CD8-positive, alpha-beta memory T cell (primary cell): Measurements from ENCODE around the gene CACNA2D4. TPM values are rescaled to one million over a fixed set of nuclear protein-coding genes. Genes with fewer than 3 reads are reported as not detected.
A peak's percentile ranks its signal among the peaks of the same experiment; 100 is the strongest.

ENCODE experiments used
- CTCF ChIA-PET: fragments of 350-600 bp; sonication (Branson Sonifier 250); formaldehyde crosslinking; loops from one replicate; lab custom pipeline; 2021; ENCODE audit warnings: antibody characterized with exemption; lab: Charles Lee
- POLR2A ChIA-PET: fragments of 350-600 bp; sonication (Branson Sonifier 250); formaldehyde crosslinking; loops from one replicate; lab custom pipeline; 2021; ENCODE audit warnings: antibody characterized with exemption; lab: Charles Lee
- DNase-seq, 5 donors: peaks; one replicate each; pipeline versions ENCODE4 v3.0.0 to v3.0.0-alpha.2; 2020 to 2022; ENCODE audit warnings: mixed read lengths in 1 of 5
- H3K27ac ChIP-seq: one replicate; pipeline ENCODE4 v1.7.0; 2013; ENCODE audit warnings: low read depth, mild to moderate bottlenecking, low read length, moderate library complexity
- H3K27me3 ChIP-seq: 2 replicates; pipeline ENCODE4 v1.7.0; 2013; ENCODE audit warnings: low read length, mild to moderate bottlenecking; ENCODE audit not compliant: insufficient read depth, poor library complexity, severe bottlenecking
- H3K36me3 ChIP-seq: 2 replicates; pipeline ENCODE4 v1.7.0; 2013; ENCODE audit warnings: mild to moderate bottlenecking, low read length, moderate library complexity; ENCODE audit not compliant: insufficient read depth
- H3K4me1 ChIP-seq: 2 replicates; pipeline ENCODE4 v1.7.0; 2013; ENCODE audit warnings: mild to moderate bottlenecking, low read length, moderate library complexity; ENCODE audit not compliant: insufficient read depth
- H3K4me3 ChIP-seq: 2 replicates; pipeline ENCODE4 v1.7.0; 2013; ENCODE audit warnings: mild to moderate bottlenecking, low read length
- H3K9me3 ChIP-seq: 2 replicates; pipeline ENCODE4 v1.7.0; 2013; ENCODE audit warnings: mild to moderate bottlenecking, low read length
- H3K27ac Mint-ChIP-seq, 8 donors: one replicate each; pipeline ENCODE4 v1.8.0; 2020 to 2021; ENCODE audit warnings: mixed read lengths in 8 of 8, mild to moderate bottlenecking in 6 of 8, inconsistent platforms in 3 of 8, moderate library complexity in 3 of 8
- H3K27me3 Mint-ChIP-seq, 2 donors: one replicate each; pipeline ENCODE4 v1.8.0; 2020 to 2021; ENCODE audit warnings: mixed read lengths in 2 of 2, mild to moderate bottlenecking in 1 of 2, moderate library complexity in 1 of 2
- H3K36me3 Mint-ChIP-seq, 3 donors: one replicate each; pipeline ENCODE4 v1.8.0; 2020 to 2021; ENCODE audit warnings: mixed read lengths in 3 of 3, inconsistent platforms in 1 of 3, mild to moderate bottlenecking in 1 of 3
- H3K4me1 Mint-ChIP-seq, 3 donors: one replicate each; pipeline ENCODE4 v1.8.0; 2020 to 2021; ENCODE audit warnings: mixed read lengths in 3 of 3, inconsistent platforms in 1 of 3, mild to moderate bottlenecking in 1 of 3
- H3K4me3 Mint-ChIP-seq, 7 donors: one replicate each; pipeline ENCODE4 v1.8.0; 2020 to 2021; ENCODE audit warnings: mixed read lengths in 7 of 7, mild to moderate bottlenecking in 6 of 7, moderate library complexity in 4 of 7, inconsistent platforms in 2 of 7
- H3K9me3 Mint-ChIP-seq, 5 donors: one replicate each; pipeline ENCODE4 v1.8.0; 2020 to 2022; ENCODE audit warnings: mixed read lengths in 5 of 5, mild to moderate bottlenecking in 3 of 5, moderate library complexity in 2 of 5, inconsistent platforms in 1 of 5
- polyA plus RNA-seq: library from polyadenylated mRNA; unstranded; fragments of 300-500 nt; fragmentation: Illumina TruSeq; gene quantifications from one replicate; pipeline ENCODE4 v1.2.3, GENCODE V29; 2021
- total RNA-seq, 2 experiments: library from RNA; stranded (reverse); gene quantifications; one replicate each; pipeline ENCODE4 v1.2.3, GENCODE V29; 2021

CACNA2D4 gene
- total and polyA plus RNA-seq, 3 experiments from 2014 or later = 5.7 to 7.6 (median 6.5) TPM

DNA sequence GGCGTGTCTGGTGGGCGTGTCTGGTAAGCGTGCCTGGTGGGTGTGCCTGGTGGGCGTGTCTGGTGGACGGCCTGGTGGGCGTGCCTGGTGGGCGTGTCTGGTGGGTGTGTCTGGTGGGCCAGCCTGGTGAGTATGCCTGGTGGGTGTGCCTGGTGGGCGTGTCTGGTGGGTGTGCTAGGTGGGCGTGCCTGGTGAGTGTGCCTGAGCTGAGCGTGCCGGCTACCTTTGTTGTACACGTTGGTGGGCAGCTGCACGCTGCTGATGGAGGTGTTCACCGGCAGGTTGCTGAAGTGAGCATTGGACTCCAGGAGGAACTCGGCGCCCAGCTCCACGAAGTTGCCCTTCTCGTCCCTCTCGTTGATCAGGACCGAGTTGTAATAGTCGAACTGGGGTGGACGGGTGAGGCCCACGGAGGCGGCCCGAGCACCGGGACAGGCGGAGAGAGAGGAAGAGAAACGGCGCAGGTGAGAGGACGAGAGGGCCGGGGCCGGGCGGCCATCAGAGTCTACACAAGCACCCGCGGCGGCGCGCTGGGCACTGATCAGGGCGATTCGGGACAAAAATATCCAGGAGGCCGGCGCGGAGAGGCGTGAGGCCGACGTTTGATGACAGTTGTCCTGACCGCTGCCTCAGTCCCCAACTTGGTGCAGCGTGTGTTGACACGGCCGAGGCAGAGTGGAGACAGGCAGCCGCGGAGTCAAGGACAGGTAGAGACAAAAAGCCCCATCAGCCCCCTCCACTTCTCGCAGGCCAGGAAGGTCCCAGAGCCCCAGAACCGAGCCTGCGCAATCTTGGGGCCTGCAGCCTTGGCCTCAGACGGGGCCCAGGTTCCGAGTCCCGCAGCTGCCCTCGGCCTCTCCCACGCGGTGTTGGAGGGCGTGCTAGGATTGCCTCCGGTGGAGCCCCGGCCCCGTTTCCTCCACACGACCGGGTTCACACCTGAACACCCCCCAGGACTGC, 10.5 kb downstream of the CACNA2D4 start:
- POLR2A ChIA-PET = no interaction called here
- Mint-ChIP-seq H3K27me3 (peaks cover 5 to 18% of the 10 kb centered on the region in 2 donors), H3K36me3 (peaks cover 0 to 13% (median 0%) of the 10 kb centered on the region in 3 donors), H3K9me3 (peaks cover 28 to 43% (median 35%) of the 10 kb centered on the region in 5 donors), H3K4me3 (peak overlapping the region in 6 of 7 donors; percentile 47 to 86 (median 71)), H3K27ac (peak overlapping the region in 1 of 8 donors; percentile 14), H3K4me1 (peaks cover 0 to 11% (median 3%) of the 10 kb centered on the region in 3 donors)
- DNase-seq = peak in 2 of 5 donors; percentile 19 to 29
- no peaks in the 10 kb centered on the region for H3K27me3 ChIP-seq
- no peaks in the 10 kb centered on the region for H3K4me1 ChIP-seq
- H3K36me3 ChIP-seq = no peaks in the 10 kb centered on the region
- CTCF ChIA-PET = no interaction called here
- no peak overlapping the region for H3K27ac ChIP-seq
- no peaks in the 10 kb centered on the region for H3K9me3 ChIP-seq
- H3K4me3 ChIP-seq = no peak overlapping the region

DNA sequence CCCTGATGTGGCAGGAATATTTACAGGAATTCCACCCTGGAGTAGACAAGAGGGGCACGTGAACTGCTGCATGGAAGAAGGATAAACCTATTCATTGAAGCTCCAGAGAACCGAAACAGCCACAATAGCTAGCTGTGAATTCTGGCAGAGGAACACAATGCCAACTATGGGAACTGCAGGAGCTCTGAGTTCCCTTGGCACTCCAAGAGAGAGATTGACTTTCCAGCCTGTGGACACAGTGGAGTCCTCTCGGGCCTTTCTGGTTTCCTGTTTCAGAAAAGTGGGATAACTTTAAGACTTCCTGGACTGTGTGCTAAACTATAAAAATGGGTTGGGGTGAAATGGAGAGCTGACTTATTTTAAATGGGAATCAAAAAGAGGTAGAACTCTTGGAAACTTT, 11.9 kb downstream of the CACNA2D4 start:
- Mint-ChIP-seq H3K4me3 (peak overlapping the region in 1 of 7 donors; percentile 37), H3K27ac (no peak overlapping the region), H3K36me3 (peaks cover 0 to 23% (median 0%) of the 10 kb centered on the region in 3 donors), H3K9me3 (peaks cover 31 to 57% (median 47%) of the 10 kb centered on the region in 5 donors), H3K4me1 (peaks cover 0 to 11% (median 3%) of the 10 kb centered on the region in 3 donors), H3K27me3 (peaks cover 5 to 25% of the 10 kb centered on the region in 2 donors)
- Histone ChIP-seq H3K27me3 (no peaks in the 10 kb centered on the region), H3K4me3 (no peak overlapping the region), H3K27ac (no peak overlapping the region), H3K36me3 (no peaks in the 10 kb centered on the region), H3K4me1 (no peaks in the 10 kb centered on the region), H3K9me3 (no peaks in the 10 kb centered on the region)
- ChIA-PET CTCF (no interaction called here), POLR2A (no interaction called here)
- DNase-seq = no peak

DNA sequence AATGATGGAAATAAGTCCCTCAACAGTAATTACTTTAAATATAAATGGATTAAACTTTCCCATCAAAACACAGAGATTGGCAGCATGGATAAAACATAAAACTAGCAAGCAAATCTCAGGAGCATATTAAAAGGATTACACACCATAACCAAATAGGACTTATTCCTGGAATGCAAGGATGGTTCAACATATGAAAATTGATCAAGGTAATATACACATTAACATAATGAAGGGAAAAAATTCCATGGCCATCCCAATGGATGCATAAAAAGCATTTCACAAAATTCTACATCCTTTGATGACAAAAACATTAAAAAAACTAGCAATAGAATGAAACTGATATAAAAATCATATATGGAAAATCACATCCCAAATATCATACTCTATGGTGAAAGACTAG, 13.6 kb downstream of the CACNA2D4 start:
- no peak for DNase-seq
- peaks cover 31 to 57% (median 48%) of the 10 kb centered on the region in 5 donors for H3K9me3 Mint-ChIP-seq
- H3K4me1 Mint-ChIP-seq = peaks cover 0 to 11% (median 3%) of the 10 kb centered on the region in 3 donors
- H3K4me3 ChIP-seq = no peak overlapping the region
- ChIA-PET POLR2A (no interaction called here), CTCF (no interaction called here)
- H3K9me3 ChIP-seq = no peaks in the 10 kb centered on the region
- peaks cover 0 to 20% (median 0%) of the 10 kb centered on the region in 3 donors for H3K36me3 Mint-ChIP-seq
- no peak overlapping the region for H3K27ac Mint-ChIP-seq
- H3K36me3 ChIP-seq = no peaks in the 10 kb centered on the region
- H3K4me1 ChIP-seq = no peaks in the 10 kb centered on the region
- H3K27me3 ChIP-seq = no peaks in the 10 kb centered on the region
- H3K27ac ChIP-seq = no peak overlapping the region
- H3K27me3 Mint-ChIP-seq = peaks cover 6 to 33% of the 10 kb centered on the region in 2 donors
- H3K4me3 Mint-ChIP-seq = no peak overlapping the region

DNA sequence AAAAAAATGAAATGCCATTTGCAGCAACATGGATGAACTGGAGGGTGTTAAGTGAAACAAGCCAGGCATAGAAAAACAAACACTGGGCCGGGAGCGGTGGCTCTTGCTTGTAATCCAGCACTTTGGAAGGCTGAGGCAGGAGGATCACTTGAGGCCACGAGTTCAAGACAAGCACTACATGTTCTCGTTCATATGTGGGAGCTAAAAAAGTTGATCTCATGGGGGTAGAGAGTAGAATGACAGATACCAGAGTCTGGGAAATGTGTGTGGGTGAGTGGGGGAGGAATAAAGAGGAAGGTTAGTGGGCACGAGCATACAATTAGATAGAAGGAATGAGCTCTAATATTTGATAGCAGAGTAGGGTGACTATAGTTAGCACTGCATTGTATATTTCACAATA, 21.5 kb downstream of the CACNA2D4 start:
- DNase-seq = no peak
- ChIA-PET POLR2A (interaction anchor here (0.6 kb wide), 1 partner anchor 106 kb away, joined by 3 read pairs; no protein-coding TSS in a partner anchor), CTCF (no interaction called here)
- H3K4me1 ChIP-seq = no peaks in the 10 kb centered on the region
- no peaks in the 10 kb centered on the region for H3K9me3 ChIP-seq
- Mint-ChIP-seq H3K4me3 (no peak overlapping the region), H3K36me3 (peaks cover 0 to 7% (median 0%) of the 10 kb centered on the region in 3 donors), H3K27me3 (peaks cover 10 to 67% of the 10 kb centered on the region in 2 donors), H3K4me1 (no peaks in the 10 kb centered on the region), H3K9me3 (peaks cover 14 to 28% (median 17%) of the 10 kb centered on the region in 5 donors), H3K27ac (no peak overlapping the region)
- H3K27ac ChIP-seq = no peak overlapping the region
- no peak overlapping the region for H3K4me3 ChIP-seq
- no peaks in the 10 kb centered on the region for H3K36me3 ChIP-seq
- H3K27me3 ChIP-seq = no peaks in the 10 kb centered on the region

DNA sequence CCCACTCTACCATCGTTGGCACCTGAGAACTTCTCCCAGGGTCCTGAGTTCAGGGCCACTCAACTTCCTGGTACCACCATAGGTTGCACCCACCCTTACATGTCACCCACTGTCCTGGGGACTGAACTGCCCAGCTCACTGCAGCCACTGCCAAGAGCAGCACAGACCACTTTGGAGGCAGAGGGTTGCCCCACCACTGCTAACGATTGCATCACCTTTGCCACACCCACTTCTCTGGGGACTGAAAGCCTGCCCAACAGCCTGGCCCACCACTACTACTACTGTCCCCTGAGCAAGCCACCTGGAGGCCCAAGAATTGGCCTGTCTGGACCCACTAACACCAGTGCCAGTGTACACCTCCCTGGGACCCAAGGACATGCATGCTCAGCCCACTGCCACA, 27.6 kb downstream of the CACNA2D4 start:
- H3K27me3 ChIP-seq = no peaks in the 10 kb centered on the region
- CTCF ChIA-PET = no interaction called here
- POLR2A ChIA-PET = no interaction called here
- no peak for DNase-seq
- H3K4me3 Mint-ChIP-seq = no peak overlapping the region
- H3K4me3 ChIP-seq = no peak overlapping the region
- H3K9me3 ChIP-seq = no peaks in the 10 kb centered on the region
- peaks cover 0 to 17% (median 0%) of the 10 kb centered on the region in 3 donors for H3K36me3 Mint-ChIP-seq
- no peaks in the 10 kb centered on the region for H3K36me3 ChIP-seq
- no peaks in the 10 kb centered on the region for H3K4me1 ChIP-seq
- peaks cover 21 to 74% of the 10 kb centered on the region in 2 donors for H3K27me3 Mint-ChIP-seq
- no peak overlapping the region for H3K27ac ChIP-seq
- H3K27ac Mint-ChIP-seq = no peak overlapping the region
- H3K4me1 Mint-ChIP-seq = no peaks in the 10 kb centered on the region
- H3K9me3 Mint-ChIP-seq = peaks cover 18 to 35% (median 24%) of the 10 kb centered on the region in 5 donors

DNA sequence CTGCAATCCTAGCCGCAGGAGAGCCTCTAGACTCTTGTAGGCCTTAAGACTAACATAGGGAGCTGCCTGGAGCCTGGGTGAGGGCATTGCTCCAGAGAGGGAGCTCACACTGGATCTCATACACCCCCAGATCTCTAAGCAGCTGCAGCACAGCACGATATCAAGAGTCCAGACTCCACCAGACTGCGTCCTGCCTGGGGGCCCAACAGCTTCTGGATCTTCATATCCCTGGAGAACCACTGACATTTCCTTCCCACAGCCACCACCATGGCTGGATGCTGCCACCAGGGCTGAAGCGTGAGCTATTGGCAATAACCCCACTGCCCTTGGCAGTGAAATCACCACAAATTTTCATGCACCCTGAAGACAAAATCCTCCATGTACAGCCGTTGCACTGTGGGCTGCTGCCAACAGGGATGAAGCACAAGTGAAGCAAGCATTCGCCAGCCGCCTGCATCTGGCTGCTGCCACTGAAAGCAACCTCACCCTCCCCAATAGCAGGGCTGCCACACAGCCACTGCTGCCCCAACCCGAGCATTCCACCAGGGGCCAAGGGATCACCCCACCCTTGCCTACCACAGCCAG, 28.2 kb downstream of the CACNA2D4 start:
- no peaks in the 10 kb centered on the region for H3K27me3 ChIP-seq
- Mint-ChIP-seq H3K4me1 (no peaks in the 10 kb centered on the region), H3K27me3 (peaks cover 21 to 77% of the 10 kb centered on the region in 2 donors)

DNA sequence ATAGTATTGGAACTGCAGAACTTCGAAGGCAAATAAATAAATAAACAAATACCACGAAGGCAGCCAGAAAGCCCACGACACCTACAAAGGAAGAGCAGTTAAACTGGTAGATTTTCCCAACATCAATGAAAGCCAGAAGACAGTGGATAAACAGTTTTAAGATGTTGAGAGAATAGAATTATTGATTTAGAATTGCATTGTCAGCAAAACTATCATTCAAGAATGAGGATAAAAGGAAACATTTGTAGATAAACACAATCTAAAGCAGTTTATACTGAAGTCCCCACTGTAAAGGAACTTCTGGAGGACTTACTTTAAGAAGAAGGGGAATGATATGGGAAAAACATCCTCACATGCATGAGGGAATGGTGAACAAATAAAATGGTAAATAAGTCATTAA, 29.5 kb downstream of the CACNA2D4 start:
- CTCF ChIA-PET = no interaction called here

More for the DNA sequence above, 28.2 kb downstream of the CACNA2D4 start:
- no peak overlapping the region for H3K4me3 ChIP-seq
- ChIA-PET POLR2A (no interaction called here), CTCF (no interaction called here)
- Mint-ChIP-seq H3K27ac (no peak overlapping the region), H3K36me3 (peaks cover 0 to 17% (median 0%) of the 10 kb centered on the region in 3 donors), H3K4me3 (no peak overlapping the region), H3K9me3 (peaks cover 18 to 35% (median 24%) of the 10 kb centered on the region in 5 donors)
- H3K36me3 ChIP-seq = no peaks in the 10 kb centered on the region
- no peak for DNase-seq
- H3K9me3 ChIP-seq = no peaks in the 10 kb centered on the region
- no peaks in the 10 kb centered on the region for H3K4me1 ChIP-seq
- H3K27ac ChIP-seq = no peak overlapping the region

More for the DNA sequence above, 29.5 kb downstream of the CACNA2D4 start:
- no peak for DNase-seq
- H3K4me3 ChIP-seq = no peak overlapping the region
- no peak overlapping the region for H3K27ac ChIP-seq
- peaks cover 0 to 17% (median 0%) of the 10 kb centered on the region in 3 donors for H3K36me3 Mint-ChIP-seq
- H3K4me3 Mint-ChIP-seq = no peak overlapping the region
- H3K9me3 Mint-ChIP-seq = peaks cover 18 to 34% (median 23%) of the 10 kb centered on the region in 5 donors
- no peaks in the 10 kb centered on the region for H3K4me1 ChIP-seq
- H3K36me3 ChIP-seq = no peaks in the 10 kb centered on the region
- H3K27me3 Mint-ChIP-seq = peaks cover 20 to 73% of the 10 kb centered on the region in 2 donors
- H3K4me1 Mint-ChIP-seq = no peaks in the 10 kb centered on the region
- POLR2A ChIA-PET = no interaction called here
- H3K9me3 ChIP-seq = no peaks in the 10 kb centered on the region
- H3K27me3 ChIP-seq = no peaks in the 10 kb centered on the region
- no peak overlapping the region for H3K27ac Mint-ChIP-seq
